HUES6 (cell line): Measurements from ENCODE around the gene AIFM2.
"Not testable (repeated sequence)": the region's sequence is repeated elsewhere in the genome, so short reads cannot be mapped to it uniquely, and the experiment has no call there.

Experiments used
- H3K27ac ChIP-seq: 2 replicates; pipeline ENCODE4 v1.7.0; 2013; ENCODE audit warnings: low read depth, mild to moderate bottlenecking, low read length, inconsistent platforms
- H3K27me3 ChIP-seq: 2 replicates; pipeline ENCODE4 v1.6.1; 2013; ENCODE audit warnings: low read length; ENCODE audit not compliant: control insufficient read depth, insufficient read depth
- H3K36me3 ChIP-seq: 2 replicates; pipeline ENCODE4 v1.6.1; 2013; ENCODE audit warnings: low read length; ENCODE audit not compliant: control insufficient read depth, insufficient read depth
- H3K4me1 ChIP-seq: 2 replicates; pipeline ENCODE4 v1.6.1; 2013; ENCODE audit warnings: low read length; ENCODE audit not compliant: control insufficient read depth, insufficient read depth
- H3K4me3 ChIP-seq: 2 replicates; pipeline ENCODE4 v1.5.1; 2013; ENCODE audit warnings: low read depth, low read length
- H3K9ac ChIP-seq: one replicate; pipeline ENCODE4 v1.6.1; 2013; ENCODE audit warnings: mild to moderate bottlenecking, low read length
- H3K9me3 ChIP-seq: 2 replicates; pipeline ENCODE4 v1.6.1; 2013; ENCODE audit warnings: low read depth, low read length; ENCODE audit not compliant: control insufficient read depth, insufficient read depth

Gene AIFM2

DNA sequence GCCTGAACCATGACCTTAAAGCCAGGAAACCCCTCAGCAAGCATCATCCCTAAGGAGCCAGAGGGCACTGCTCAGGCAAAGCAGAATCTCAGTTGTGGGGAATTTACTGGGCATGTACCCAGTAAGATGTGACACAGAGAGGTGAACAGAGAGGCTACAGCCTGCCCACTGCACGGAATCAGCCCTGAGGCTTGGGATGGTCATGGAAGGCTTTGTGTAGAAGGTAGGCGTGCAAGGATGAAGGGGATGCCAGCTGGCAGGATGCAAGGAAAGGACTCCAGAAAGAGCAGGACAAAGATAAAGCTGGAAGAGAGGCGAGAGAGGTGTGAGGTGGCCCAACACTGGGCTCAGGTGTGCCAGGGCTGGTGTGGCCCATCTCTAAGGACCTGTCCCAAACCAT is 2.4 kb upstream of the AIFM2 start:
- Histone ChIP-seq H3K4me1 (peaks cover 11% of the 10 kb centered on the region; the same call in 1 of the 2 replicates), H3K9ac (no peak overlapping the region), H3K4me3 (no peak overlapping the region), H3K27me3 (peaks cover 27% of the 10 kb centered on the region), H3K27ac (no peak overlapping the region), H3K36me3 (no peaks in the 10 kb centered on the region), H3K9me3 (no peaks in the 10 kb centered on the region)

GRCh38 chr10:70131560-70131937 is 1.1 kb downstream of the AIFM2 start:
- Histone ChIP-seq H3K4me3 (no peak overlapping the region; the same call in 1 of the 2 replicates), H3K9ac (no peak overlapping the region)

DNA sequence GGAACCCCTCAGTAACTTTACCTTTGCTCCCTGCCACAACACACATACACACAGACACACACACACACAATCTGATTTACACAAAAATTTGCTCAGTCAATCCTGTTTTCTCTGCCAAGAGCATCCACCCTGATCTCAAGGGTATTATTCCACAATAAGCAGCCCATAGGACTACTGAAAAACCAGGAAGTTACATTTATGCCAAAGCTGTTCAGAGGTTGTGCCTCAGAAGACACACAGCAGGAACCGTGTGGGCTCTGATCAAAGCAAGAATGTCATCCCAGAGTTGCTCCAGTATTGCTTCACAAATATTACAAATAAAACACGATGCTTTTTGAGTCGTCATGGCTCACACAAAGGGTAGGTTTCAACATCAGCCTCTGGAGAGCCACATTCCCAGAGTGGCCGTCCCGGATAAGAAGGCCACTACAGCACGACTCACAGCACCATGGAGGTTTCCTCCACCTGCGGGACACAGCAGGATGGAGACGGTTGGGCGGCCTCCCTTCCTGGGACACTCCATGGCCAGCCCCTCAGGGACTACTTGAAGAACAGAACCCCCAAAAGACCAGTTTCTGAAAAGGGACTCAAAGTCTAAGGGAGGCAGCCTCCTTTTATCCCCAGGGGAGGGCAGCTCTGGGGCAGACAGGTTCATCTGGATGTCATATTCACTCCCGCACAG is 1.6 kb downstream of the AIFM2 start:
- Histone ChIP-seq H3K4me1 (peaks cover 11% of the 10 kb centered on the region; the same call in 1 of the 2 replicates), H3K9me3 (no peaks in the 10 kb centered on the region), H3K27me3 (peaks cover 27% of the 10 kb centered on the region), H3K9ac (no peak overlapping the region), H3K36me3 (no peaks in the 10 kb centered on the region), H3K4me3 (no peak overlapping the region), H3K27ac (no peak overlapping the region)

More at GRCh38 chr10:70131560-70131937, 1.1 kb downstream of the AIFM2 start:
- Histone ChIP-seq H3K36me3 (no peaks in the 10 kb centered on the region), H3K27ac (no peak overlapping the region), H3K9me3 (no peaks in the 10 kb centered on the region), H3K4me1 (peaks cover 11% of the 10 kb centered on the region; the same call in 1 of the 2 replicates), H3K27me3 (peaks cover 27% of the 10 kb centered on the region)

DNA sequence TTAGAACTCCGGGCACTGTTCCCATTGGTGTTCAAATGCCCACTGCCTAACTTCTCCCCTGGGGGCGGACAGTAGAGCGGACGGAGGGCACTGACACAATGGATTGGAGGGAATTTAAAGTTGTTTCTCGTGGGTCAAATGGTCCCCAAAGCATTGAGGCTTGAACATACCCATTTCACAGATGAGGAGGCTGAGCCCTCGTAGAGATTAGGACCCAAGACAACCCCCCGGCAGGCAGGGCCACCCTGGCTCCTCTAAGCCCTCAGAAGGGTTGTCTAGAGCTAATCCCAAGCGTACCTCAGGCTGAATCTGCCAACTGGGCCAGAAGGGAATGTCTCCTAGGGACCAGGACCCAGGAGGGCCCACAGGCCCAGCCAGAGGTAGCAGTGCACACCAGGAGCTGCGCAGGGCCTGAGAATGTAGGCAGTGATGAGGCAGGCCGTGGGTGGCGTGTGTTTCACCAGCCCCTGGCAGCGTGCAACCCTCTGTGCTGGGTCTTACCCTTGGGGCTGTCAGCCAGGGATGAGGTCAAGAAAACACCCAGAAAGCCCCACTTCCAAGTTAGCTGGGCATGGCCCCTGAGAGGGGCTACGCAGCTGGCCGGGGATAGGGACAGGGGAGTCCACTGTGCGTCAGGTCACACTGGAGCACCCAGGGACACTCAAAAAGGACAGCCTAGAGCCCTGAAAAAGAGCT is 5.8 kb downstream of the AIFM2 start:
- Histone ChIP-seq H3K4me1 (0 out of 2 replicates have a peak, but pooled peaks cover 2% of the 10 kb centered on the region), H3K4me3 (no peak overlapping the region), H3K9ac (no peak overlapping the region), H3K9me3 (0 out of 2 replicates have a peak, but pooled peaks cover 6% of the 10 kb centered on the region), H3K27me3 (peaks cover 7% of the 10 kb centered on the region), H3K27ac (no peak overlapping the region), H3K36me3 (no peaks in the 10 kb centered on the region)

DNA sequence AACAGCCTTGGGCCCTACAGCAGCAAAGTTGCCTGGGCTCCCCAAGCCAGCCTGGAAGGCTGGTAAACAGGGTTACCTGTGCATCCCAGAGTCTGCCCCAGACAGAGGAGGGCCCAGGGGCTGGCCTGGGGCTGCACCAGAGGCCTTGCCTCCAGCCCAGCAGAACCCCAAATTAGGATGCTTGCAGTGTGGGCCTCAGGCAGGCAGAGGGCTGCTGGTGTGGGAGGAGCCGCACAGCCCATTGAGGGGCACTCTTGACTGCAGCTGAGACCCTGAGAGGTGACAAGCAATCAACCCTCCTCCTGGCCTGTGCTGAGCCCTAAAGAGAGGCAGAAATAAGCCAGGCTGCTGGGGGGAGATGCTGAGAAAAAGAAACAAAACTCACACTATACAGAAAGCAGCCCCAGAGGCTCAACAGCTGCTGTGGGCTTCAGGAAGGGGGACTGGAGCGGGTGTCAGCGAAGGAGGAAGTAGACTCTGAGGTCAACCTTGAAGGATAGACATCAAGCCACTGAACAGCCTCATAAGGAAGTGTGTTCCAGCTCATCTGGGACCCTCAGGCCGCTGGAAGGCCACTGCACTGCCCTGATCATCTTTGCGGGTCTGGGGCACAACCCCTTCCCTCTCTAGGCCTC is 6.6 kb downstream of the AIFM2 start:
- Histone ChIP-seq H3K36me3 (no peaks in the 10 kb centered on the region), H3K9ac (no peak overlapping the region), H3K27me3 (no peaks in the 10 kb centered on the region), H3K9me3 (0 out of 2 replicates have a peak, but pooled peaks cover 6% of the 10 kb centered on the region), H3K27ac (no peak overlapping the region), H3K4me3 (no peak overlapping the region), H3K4me1 (no peaks in the 10 kb centered on the region)

DNA sequence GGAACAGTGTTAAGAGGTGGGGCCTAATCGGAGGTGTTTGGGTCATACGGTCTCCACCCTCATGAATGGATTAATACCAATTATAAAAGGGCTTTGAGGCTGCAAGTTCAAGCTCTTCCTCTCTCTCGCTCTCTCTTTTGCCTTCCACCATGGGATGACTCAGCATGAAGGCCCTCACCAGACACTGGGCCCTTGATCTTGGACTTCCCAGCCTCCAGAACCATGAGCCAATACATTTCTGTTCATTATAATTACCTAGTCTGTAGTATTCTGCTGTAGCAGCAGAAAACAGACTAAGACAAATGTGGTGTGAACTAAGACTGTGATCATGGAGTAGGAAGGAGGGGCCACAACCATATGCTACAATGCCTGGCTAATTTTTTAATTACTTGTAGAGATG is 7.7 kb downstream of the AIFM2 start:
- Histone ChIP-seq H3K4me3 (no peak overlapping the region), H3K36me3 (no peaks in the 10 kb centered on the region), H3K9ac (no peak overlapping the region), H3K27ac (no peak overlapping the region), H3K4me1 (no peaks in the 10 kb centered on the region), H3K27me3 (no peaks in the 10 kb centered on the region), H3K9me3 (0 out of 2 replicates have a peak, but pooled peaks cover 6% of the 10 kb centered on the region)

GRCh38 chr10:70124415-70124814 is 8.2 kb downstream of the AIFM2 start:
- H3K27me3 ChIP-seq = no peaks in the 10 kb centered on the region
- H3K4me3 ChIP-seq = no peak overlapping the region
- H3K27ac ChIP-seq = no peak overlapping the region
- no peaks in the 10 kb centered on the region for H3K36me3 ChIP-seq
- H3K9me3 ChIP-seq = 0 out of 2 replicates have a peak, but pooled peaks cover 6% of the 10 kb centered on the region
- no peak overlapping the region for H3K9ac ChIP-seq
- H3K4me1 ChIP-seq = no peaks in the 10 kb centered on the region

DNA sequence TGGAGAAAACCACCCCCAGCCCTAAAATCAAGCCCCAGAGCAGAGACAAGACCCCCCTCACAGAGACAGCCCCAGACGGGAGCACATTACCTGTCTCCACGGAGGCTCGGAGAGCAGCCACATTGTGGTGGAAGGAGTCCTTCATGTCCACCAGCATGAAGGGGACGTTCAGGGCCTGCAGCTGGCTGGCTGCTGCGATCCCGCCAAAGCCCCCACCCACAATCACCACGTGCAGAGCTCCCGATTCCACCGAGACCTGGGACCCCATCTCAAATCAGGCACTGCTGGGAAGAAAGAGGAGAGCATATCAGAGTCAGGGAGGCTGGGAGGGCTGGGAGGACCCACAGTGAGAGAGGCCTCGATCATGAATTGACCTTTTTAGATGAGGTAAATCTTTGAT is 8.8 kb downstream of the AIFM2 start:
- H3K4me3 ChIP-seq = no peak overlapping the region
- no peak overlapping the region for H3K27ac ChIP-seq
- no peaks in the 10 kb centered on the region for H3K36me3 ChIP-seq
- H3K9ac ChIP-seq = no peak overlapping the region
- 0 out of 2 replicates have a peak, but pooled peaks cover 6% of the 10 kb centered on the region for H3K9me3 ChIP-seq
- no peaks in the 10 kb centered on the region for H3K4me1 ChIP-seq
- no peaks in the 10 kb centered on the region for H3K27me3 ChIP-seq

DNA sequence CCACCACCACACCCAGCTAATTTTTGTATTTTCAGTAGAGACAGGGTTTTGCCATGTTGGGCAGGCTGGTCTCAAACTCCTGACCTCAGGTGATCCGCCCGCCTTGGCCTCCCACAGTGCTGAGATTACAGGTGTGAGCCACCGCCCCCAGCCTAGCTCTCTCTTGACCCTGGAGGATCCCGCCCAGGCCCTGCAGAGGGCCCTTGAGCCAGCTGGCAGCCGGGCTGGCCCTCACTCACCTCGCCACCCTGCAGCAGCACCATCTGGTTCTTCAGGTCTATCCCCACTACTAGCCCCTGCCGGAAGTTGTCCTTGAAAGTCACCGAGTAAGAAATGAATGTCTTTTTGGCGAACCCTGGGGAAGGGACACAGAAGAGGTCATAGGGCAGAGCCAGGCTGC is 9.5 kb downstream of the AIFM2 start:
- not testable (repeated sequence) for H3K9ac ChIP-seq, H3K4me1 ChIP-seq, H3K9me3 ChIP-seq, H3K4me3 ChIP-seq, H3K36me3 ChIP-seq, H3K27me3 ChIP-seq, H3K27ac ChIP-seq

DNA sequence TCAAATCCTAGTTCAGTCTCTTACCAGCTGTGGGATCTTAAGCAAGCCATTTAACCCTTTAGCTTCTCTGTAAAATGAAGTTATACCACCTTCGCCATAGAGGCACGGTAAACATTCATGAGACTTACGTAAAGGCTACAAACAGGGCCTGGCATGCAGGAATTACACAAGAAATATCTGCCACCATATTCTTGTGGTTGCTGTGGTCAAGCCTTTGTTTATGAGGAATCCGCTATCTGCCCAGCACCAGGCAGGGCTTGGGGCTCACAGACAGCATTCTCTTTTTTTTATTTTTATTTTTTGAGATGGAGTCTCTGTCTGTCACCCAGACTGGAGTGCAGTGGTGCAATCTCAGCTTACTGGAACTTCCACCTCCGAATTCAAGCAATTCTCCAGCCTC is 9.9 kb downstream of the AIFM2 start:
- Histone ChIP-seq H3K9ac (no peak overlapping the region), H3K9me3 (0 out of 2 replicates have a peak, but pooled peaks cover 6% of the 10 kb centered on the region), H3K27me3 (no peaks in the 10 kb centered on the region), H3K27ac (no peak overlapping the region), H3K4me3 (no peak overlapping the region), H3K36me3 (no peaks in the 10 kb centered on the region), H3K4me1 (no peaks in the 10 kb centered on the region)
